Body of pancreas (tissue), 4 donors: ENCODE measurements around the gene SIDT1. TPM values are rescaled to one million over a fixed set of nuclear protein-coding genes. Genes with fewer than 3 reads are reported as not detected.

Experiments used
- ATAC-seq: fragments of 150-250 bp; one replicate; pipeline ENCODE4 v1.9.1; 2016
- DNase-seq, 4 donors: peaks; one replicate each; pipeline ENCODE4 v3.0.0-alpha.2; 2019
- H3K27ac ChIP-seq, 4 donors: fragments of 200-600 bp; sonication (generic); 1 replicate in 3 of 4; 2 replicates in 1 of 4; pipeline versions ENCODE4 v1.5.1 to v1.6.1; 2016 to 2019; ENCODE audit warnings: mild to moderate bottlenecking in 1 of 4, mixed read lengths in 1 of 4, moderate library complexity in 1 of 4
- H3K27me3 ChIP-seq, 2 donors: fragments of 200-600 bp; sonication (generic); one replicate each; pipeline ENCODE4 v1.6.0; 2016; ENCODE audit warnings: mild to moderate bottlenecking in 1 of 2
- H3K36me3 ChIP-seq, 2 donors: fragments of 200-600 bp; sonication (generic); replicated peaks in 1 of 2; 2 replicates each; pipeline ENCODE4 v1.5.1; 2016; ENCODE audit warnings: low read depth in 2 of 2; ENCODE audit not compliant: insufficient read depth in 1 of 2
- H3K4me1 ChIP-seq: fragments of 200-600 bp; sonication (generic); one replicate; pipeline ENCODE4 v1.6.0; 2016
- H3K4me3 ChIP-seq, 2 donors: fragments of 200-600 bp; sonication (generic); 1 replicate in 1 of 2; 2 replicates in 1 of 2; pipeline ENCODE4 v1.5.1; 2016 to 2019
- H3K9me3 ChIP-seq, 3 donors: fragments of 200-600 bp; sonication (generic); 1 replicate in 2 of 3; 2 replicates in 1 of 3; pipeline ENCODE4 v1.5.1; 2016
- POLR2A ChIP-seq, 3 donors: fragments of 450-650 bp; IDR thresholded peaks; one replicate each; pipeline ENCODE4 v1.6.1; 2016; ENCODE audit warnings: antibody characterized with exemption in 3 of 3, mild to moderate bottlenecking in 2 of 3
- whole genome bisulfite sequencing, 2 donors: methylation state at CpG; one replicate each; pipeline ENCODE4 v1.1.5; 2017; 5-methylcytosine and 5-hydroxymethylcytosine counted together
- intact Hi-C: fragments of 100-400 bp; cut with DNase I; formaldehyde crosslinking; loops from one replicate; pipeline ENCODE4 v1.15.1; 2023
- total RNA-seq, 2 donors: library from RNA; depleted of rRNA; stranded (reverse); fragments of >200 nt; gene quantifications; one replicate each; pipeline ENCODE4 v1.1.0, GENCODE V29; 2016
- TF ChIP-seq, protein P1 (sequence below), 7 experiments: fragments of 450-650 bp in 4 of 7; fragments of 200-600 bp in 3 of 7; sonication (generic) in 3 of 7; IDR thresholded peaks; one replicate each; pipeline ENCODE4 v1.5.1; 2016 to 2019; ENCODE audit warnings: antibody characterized with exemption in 7 of 7

Gene SIDT1
- total RNA-seq, 2 donors from 2014 or later, result 1.6 to 8.8 TPM

DNA sequence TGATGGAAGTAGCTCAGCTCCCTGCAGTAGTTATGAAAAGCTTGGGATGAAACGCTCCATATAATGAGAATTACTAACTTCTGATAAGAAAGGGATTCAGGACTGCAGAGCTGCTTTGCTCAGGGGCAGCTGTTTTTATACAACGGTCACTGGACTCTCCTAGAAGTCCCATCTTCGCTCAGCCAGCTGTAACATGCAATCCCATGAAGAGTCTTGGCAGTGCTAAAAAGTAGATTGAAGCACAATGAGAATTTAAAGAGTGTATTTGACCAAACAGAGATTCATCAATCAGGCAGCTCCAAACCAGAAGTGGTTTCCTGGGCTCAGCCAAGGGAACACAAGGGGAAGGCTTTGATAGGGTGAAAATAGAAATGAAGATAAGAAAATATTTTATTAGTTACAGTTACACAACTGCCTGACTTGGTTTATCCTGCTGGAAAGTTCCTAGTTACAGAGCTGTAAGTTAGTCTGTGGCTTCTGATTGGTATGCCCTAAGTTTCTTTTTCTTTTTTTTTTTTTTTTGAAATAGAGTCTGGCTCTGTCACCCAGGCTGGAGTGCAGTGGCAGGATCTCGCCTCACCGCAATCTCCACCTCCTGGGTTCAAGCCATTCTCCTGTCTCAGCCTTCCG, 24.1 kb downstream of the SIDT1 start:
- ATAC-seq (no peak), DNase-seq (no peak)
- TF ChIP-seq POLR2A (IDR thresholded peaks at IDR 0.05), result no peak
- TF ChIP-seq, protein P1, sequence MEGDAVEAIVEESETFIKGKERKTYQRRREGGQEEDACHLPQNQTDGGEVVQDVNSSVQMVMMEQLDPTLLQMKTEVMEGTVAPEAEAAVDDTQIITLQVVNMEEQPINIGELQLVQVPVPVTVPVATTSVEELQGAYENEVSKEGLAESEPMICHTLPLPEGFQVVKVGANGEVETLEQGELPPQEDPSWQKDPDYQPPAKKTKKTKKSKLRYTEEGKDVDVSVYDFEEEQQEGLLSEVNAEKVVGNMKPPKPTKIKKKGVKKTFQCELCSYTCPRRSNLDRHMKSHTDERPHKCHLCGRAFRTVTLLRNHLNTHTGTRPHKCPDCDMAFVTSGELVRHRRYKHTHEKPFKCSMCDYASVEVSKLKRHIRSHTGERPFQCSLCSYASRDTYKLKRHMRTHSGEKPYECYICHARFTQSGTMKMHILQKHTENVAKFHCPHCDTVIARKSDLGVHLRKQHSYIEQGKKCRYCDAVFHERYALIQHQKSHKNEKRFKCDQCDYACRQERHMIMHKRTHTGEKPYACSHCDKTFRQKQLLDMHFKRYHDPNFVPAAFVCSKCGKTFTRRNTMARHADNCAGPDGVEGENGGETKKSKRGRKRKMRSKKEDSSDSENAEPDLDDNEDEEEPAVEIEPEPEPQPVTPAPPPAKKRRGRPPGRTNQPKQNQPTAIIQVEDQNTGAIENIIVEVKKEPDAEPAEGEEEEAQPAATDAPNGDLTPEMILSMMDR (IDR thresholded peaks at IDR 0.05), result no peak
- Histone ChIP-seq H3K4me3 (no peak overlapping the region), H3K9me3 (no peaks in the 10 kb centered on the region), H3K27ac (no peak overlapping the region), H3K4me1 (peaks cover 3% of the 10 kb centered on the region), H3K36me3 (no peaks in the 10 kb centered on the region), H3K27me3 (no peaks in the 10 kb centered on the region)
- intact Hi-C loops, result no loop called here
- WGBS, 2 donors, result 90% methylated on average over 6 of the region's 6 CpGs

DNA sequence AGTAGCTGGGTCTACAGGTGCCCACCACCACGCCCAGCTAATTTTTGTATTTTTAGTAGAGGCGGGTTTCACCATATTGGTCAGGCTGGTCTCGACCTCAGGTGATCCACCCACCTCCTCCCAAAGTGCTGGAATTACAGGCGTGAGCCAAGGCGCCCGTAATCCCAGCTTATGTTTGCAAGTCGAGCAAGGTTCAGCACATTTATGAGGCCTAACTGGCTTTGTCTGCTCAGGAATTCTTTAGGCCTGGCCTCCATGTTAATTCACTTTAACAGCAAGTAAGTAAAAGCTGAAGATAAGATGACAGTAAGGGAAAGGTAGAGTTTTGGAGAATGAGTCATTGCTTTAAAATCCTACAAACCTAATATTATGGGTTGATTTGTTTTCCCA, 24.6 kb downstream of the SIDT1 start:
- H3K27ac ChIP-seq, result no peak overlapping the region
- H3K9me3 ChIP-seq, result no peaks in the 10 kb centered on the region
- 94% methylated on average over 7 of the region's 7 CpGs for WGBS, 2 donors
- intact Hi-C loops, result no loop called here
- DNase-seq, result no peak
- H3K4me1 ChIP-seq, result peaks cover 3% of the 10 kb centered on the region
- H3K36me3 ChIP-seq, result no peaks in the 10 kb centered on the region
- TF ChIP-seq, protein P1 (IDR thresholded peaks at IDR 0.05), result no peak
- no peak for TF ChIP-seq POLR2A (IDR thresholded peaks at IDR 0.05)
- H3K27me3 ChIP-seq, result no peaks in the 10 kb centered on the region
- ATAC-seq, result no peak
- no peak overlapping the region for H3K4me3 ChIP-seq

DNA sequence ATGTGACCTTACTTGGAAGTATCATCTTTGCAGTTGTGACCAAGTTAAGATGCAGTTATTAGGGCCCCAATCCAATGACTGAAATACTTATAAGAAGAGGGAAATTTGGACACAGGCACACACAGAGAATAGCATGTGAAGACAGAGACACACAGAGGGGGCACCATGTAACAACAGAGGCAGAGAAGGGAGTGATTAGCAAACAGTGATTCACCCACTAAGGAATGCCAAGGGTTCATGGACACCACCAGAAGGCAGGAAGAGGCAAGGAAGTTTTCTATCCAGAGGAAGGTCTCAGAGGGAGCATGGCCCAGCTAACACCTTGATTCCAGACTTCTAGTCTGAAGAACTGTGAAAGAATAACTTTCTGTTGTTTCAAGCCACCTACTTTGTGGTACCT, 25.0 kb downstream of the SIDT1 start:
- no peaks in the 10 kb centered on the region for H3K36me3 ChIP-seq
- H3K4me1 ChIP-seq, result peaks cover 3% of the 10 kb centered on the region
- no peaks in the 10 kb centered on the region for H3K27me3 ChIP-seq
- no peak for TF ChIP-seq POLR2A (IDR thresholded peaks at IDR 0.05)
- TF ChIP-seq, protein P1 (IDR thresholded peaks at IDR 0.05), result no peak
- ATAC-seq, result no peak
- no peak overlapping the region for H3K4me3 ChIP-seq
- no peak overlapping the region for H3K27ac ChIP-seq
- intact Hi-C loops, result no loop called here
- no peak for DNase-seq
- no peaks in the 10 kb centered on the region for H3K9me3 ChIP-seq

DNA sequence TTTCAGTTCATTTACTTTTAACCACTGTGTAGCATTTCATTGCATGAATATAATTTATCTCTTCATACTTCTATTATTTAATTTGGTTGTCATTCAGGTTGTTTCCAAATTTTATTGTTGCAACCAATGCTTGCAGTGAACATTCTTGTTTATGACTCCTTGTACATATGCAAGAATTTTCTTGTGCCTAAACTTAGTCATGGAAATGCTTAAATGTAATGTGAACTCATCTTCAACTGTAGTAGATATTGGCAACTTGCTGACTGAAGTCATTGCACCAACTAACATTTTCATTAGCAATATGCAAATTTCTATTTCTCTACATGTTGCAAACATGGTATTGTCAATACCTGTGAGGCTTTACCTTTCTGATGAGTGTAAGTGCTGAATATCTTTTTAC, 26.7 kb downstream of the SIDT1 start:
- no peak overlapping the region for H3K4me3 ChIP-seq

DNA sequence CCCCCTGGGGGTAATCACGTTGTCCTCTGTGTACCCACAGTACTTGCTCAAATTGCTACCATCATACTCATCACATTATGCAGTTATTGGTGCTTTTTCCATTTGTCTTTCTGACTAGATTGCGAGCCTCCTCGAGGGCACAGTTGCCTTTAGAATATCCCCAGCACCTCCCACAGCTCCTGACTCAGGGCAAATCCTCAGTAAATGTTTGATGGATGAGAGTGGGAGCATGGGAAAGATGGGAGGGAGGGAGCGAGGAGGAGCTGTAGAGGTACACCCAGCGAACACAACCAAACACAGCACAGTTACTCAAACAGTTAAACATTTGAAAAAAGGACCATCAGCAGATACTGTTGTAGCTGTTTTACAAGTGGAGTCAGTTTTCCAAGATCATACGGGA, 27.9 kb downstream of the SIDT1 start:
- intact Hi-C loops, result no loop called here
- no peak for ATAC-seq

More for the DNA sequence above, 26.7 kb downstream of the SIDT1 start:
- Histone ChIP-seq H3K27ac (no peak overlapping the region), H3K4me1 (peaks cover 3% of the 10 kb centered on the region), H3K36me3 (no peaks in the 10 kb centered on the region), H3K27me3 (no peaks in the 10 kb centered on the region), H3K9me3 (no peaks in the 10 kb centered on the region)
- no peak for ATAC-seq
- TF ChIP-seq, protein P1 (IDR thresholded peaks at IDR 0.05), result no peak
- TF ChIP-seq POLR2A (IDR thresholded peaks at IDR 0.05), result no peak
- intact Hi-C loops, result no loop called here
- no peak for DNase-seq

More for the DNA sequence above, 27.9 kb downstream of the SIDT1 start:
- TF ChIP-seq, protein P1 (IDR thresholded peaks at IDR 0.05), result no peak
- no peak for TF ChIP-seq POLR2A (IDR thresholded peaks at IDR 0.05)
- Histone ChIP-seq H3K9me3 (no peaks in the 10 kb centered on the region), H3K4me1 (peaks cover 3% of the 10 kb centered on the region), H3K27ac (no peak overlapping the region), H3K36me3 (no peaks in the 10 kb centered on the region), H3K27me3 (no peaks in the 10 kb centered on the region), H3K4me3 (no peak overlapping the region)
- 60 to 69% methylated on average over 6 of the region's 6 CpGs for WGBS, 2 donors
- DNase-seq, result no peak
